ENCODE measurements around the gene DPP9.

Gene DPP9

GRCh38 chr19:4721196-4721595, 2.4 kb downstream of the DPP9 start:
- no peak overlapping the region for H3K4me3 ChIP-seq (replicated peaks; ENCODE audit: insufficient read depth, low read length)
- no peak overlapping the region for H3K27ac ChIP-seq (replicated peaks)
- DNase-seq (ENCODE audit: low read depth in 1 of 2, low spot score in 1 of 2) = no peak

DNA sequence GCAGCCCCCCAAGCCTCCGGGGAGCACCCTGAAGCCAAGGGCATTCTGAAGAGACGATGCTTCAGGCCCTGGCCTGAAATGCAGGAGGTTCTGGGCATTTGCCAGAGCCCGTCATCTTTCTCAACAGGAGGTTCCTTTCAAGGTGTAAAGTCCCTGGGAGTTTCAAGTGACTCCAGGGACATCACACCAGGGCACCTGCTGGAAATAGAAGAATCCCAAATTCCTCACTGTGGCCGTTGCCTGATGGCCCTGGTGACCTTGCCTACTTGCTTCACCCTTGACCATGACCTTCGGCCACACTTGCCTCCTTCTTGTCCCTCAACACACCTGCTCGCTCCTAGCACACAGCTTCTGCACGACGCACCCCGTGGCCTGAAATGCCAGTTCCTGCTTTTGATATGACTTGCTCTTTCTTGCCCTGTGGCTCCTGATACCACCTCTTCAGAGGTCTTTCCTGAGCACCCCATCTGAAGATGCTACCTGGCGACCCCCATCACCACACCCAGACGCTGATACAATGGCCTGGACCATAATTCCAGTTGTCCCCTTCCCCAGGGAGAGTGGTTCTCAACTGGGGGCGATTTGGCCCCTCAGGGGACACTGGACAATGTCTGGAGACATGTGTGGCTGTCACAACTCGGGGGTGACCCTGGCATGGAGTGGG, 3.5 kb downstream of the DPP9 start:
- no peak overlapping the region for H3K4me3 ChIP-seq (replicated peaks; ENCODE audit: insufficient read depth, low read length)
- H3K27me3 ChIP-seq (ENCODE audit: insufficient read depth, poor library complexity, severe bottlenecking) = no peaks in the 10 kb centered on the region
- DNase-seq (ENCODE audit: low read depth in 1 of 2, low spot score in 1 of 2) = no peak
- TF ChIP-seq, protein P1, sequence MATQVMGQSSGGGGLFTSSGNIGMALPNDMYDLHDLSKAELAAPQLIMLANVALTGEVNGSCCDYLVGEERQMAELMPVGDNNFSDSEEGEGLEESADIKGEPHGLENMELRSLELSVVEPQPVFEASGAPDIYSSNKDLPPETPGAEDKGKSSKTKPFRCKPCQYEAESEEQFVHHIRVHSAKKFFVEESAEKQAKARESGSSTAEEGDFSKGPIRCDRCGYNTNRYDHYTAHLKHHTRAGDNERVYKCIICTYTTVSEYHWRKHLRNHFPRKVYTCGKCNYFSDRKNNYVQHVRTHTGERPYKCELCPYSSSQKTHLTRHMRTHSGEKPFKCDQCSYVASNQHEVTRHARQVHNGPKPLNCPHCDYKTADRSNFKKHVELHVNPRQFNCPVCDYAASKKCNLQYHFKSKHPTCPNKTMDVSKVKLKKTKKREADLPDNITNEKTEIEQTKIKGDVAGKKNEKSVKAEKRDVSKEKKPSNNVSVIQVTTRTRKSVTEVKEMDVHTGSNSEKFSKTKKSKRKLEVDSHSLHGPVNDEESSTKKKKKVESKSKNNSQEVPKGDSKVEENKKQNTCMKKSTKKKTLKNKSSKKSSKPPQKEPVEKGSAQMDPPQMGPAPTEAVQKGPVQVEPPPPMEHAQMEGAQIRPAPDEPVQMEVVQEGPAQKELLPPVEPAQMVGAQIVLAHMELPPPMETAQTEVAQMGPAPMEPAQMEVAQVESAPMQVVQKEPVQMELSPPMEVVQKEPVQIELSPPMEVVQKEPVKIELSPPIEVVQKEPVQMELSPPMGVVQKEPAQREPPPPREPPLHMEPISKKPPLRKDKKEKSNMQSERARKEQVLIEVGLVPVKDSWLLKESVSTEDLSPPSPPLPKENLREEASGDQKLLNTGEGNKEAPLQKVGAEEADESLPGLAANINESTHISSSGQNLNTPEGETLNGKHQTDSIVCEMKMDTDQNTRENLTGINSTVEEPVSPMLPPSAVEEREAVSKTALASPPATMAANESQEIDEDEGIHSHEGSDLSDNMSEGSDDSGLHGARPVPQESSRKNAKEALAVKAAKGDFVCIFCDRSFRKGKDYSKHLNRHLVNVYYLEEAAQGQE (IDR thresholded peaks at IDR 0.05; ENCODE audit: insufficient replicate concordance, low read depth) = no peak
- no peak for TF ChIP-seq GABPA (IDR thresholded peaks at IDR 0.05; ENCODE audit: low read depth)
- TF ChIP-seq SPI1 (IDR thresholded peaks at IDR 0.05; ENCODE audit: borderline replicate concordance, low read depth) = no peak
- TF ChIP-seq, protein P2, sequence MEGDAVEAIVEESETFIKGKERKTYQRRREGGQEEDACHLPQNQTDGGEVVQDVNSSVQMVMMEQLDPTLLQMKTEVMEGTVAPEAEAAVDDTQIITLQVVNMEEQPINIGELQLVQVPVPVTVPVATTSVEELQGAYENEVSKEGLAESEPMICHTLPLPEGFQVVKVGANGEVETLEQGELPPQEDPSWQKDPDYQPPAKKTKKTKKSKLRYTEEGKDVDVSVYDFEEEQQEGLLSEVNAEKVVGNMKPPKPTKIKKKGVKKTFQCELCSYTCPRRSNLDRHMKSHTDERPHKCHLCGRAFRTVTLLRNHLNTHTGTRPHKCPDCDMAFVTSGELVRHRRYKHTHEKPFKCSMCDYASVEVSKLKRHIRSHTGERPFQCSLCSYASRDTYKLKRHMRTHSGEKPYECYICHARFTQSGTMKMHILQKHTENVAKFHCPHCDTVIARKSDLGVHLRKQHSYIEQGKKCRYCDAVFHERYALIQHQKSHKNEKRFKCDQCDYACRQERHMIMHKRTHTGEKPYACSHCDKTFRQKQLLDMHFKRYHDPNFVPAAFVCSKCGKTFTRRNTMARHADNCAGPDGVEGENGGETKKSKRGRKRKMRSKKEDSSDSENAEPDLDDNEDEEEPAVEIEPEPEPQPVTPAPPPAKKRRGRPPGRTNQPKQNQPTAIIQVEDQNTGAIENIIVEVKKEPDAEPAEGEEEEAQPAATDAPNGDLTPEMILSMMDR (IDR thresholded peaks at IDR 0.05; ENCODE audit: insufficient read depth, low read length) = no peak
- TF ChIP-seq POLR2AphosphoS5 (IDR thresholded peaks at IDR 0.05; ENCODE audit: low read depth) = no peak
- H3K27ac ChIP-seq (replicated peaks) = no peak overlapping the region

More at GRCh38 chr19:4721196-4721595, 2.4 kb downstream of the DPP9 start:
- H3K27me3 ChIP-seq (ENCODE audit: insufficient read depth, poor library complexity, severe bottlenecking) = no peaks in the 10 kb centered on the region
- TF ChIP-seq, protein P1 (IDR thresholded peaks at IDR 0.05; ENCODE audit: insufficient replicate concordance, low read depth) = no peak
- no peak for TF ChIP-seq GABPA (IDR thresholded peaks at IDR 0.05; ENCODE audit: low read depth)
- TF ChIP-seq, protein P2 (IDR thresholded peaks at IDR 0.05; ENCODE audit: insufficient read depth, low read length) = no peak
- no peak for TF ChIP-seq POLR2AphosphoS5 (IDR thresholded peaks at IDR 0.05; ENCODE audit: low read depth)
- TF ChIP-seq SPI1 (IDR thresholded peaks at IDR 0.05; ENCODE audit: borderline replicate concordance, low read depth) = no peak

DNA sequence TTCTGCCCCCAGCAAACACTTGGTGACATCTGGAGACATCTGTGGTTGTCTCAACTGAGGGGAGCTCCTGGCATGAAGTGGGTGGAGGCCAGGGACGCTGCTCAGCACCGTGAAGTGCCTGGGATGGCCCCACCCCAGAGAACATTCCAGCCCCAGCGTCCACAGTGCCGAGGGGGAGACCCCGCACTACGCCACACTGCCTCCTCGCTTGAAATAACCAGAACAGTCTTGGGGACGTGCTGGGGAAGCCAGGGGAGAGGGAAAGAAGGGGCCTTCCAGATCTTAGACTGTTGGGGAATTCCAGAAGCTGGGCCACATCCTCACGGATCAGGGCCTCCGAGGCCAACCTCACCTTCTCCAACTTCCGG, 4.2 kb downstream of the DPP9 start:
- TF ChIP-seq, protein P2 (IDR thresholded peaks at IDR 0.05; ENCODE audit: insufficient read depth, low read length) = no peak
- TF ChIP-seq POLR2AphosphoS5 (IDR thresholded peaks at IDR 0.05; ENCODE audit: low read depth) = no peak
- TF ChIP-seq, protein P1 (IDR thresholded peaks at IDR 0.05; ENCODE audit: insufficient replicate concordance, low read depth) = no peak
- TF ChIP-seq GABPA (IDR thresholded peaks at IDR 0.05; ENCODE audit: low read depth) = no peak
- TF ChIP-seq SPI1 (IDR thresholded peaks at IDR 0.05; ENCODE audit: borderline replicate concordance, low read depth) = no peak
- no peaks in the 10 kb centered on the region for H3K27me3 ChIP-seq (ENCODE audit: insufficient read depth, poor library complexity, severe bottlenecking)
- no peak overlapping the region for H3K27ac ChIP-seq (replicated peaks)
- DNase-seq (ENCODE audit: low read depth in 1 of 2, low spot score in 1 of 2) = no peak
- no peak overlapping the region for H3K4me3 ChIP-seq (replicated peaks; ENCODE audit: insufficient read depth, low read length)

Measured in HL-60 (cell line).